SK-N-SH treated with all-trans-retinoic acid at 6 μM for 48 hours (cell line): Measurements from ENCODE around the gene MORC3.

ENCODE experiments used
- CREB5 ChIP-seq: fragments of 250-450 bp; sonication (Bioruptor Pico); IDR thresholded peaks from 2 replicates; pipeline ENCODE4 v1.5.1; 2020; ENCODE audit warnings: low read depth, mild to moderate bottlenecking, moderate library complexity
- ZFP30 ChIP-seq: fragments of 450-650 bp; formaldehyde crosslinking; IDR thresholded peaks from 2 replicates; pipeline ENCODE4 v1.5.0; 2022; ENCODE audit warnings: mild to moderate bottlenecking, moderate library complexity

GRCh38 chr21:36397606-36398005 is 77.6 kb downstream of the MORC3 start:
- TF ChIP-seq ZFP30 (CRISPR knock-in tag) (no peak), CREB5 (CRISPR knock-in tag) (no peak)
